ENCODE data around the gene ZNF658.
"Not testable (repeated sequence)": the region's sequence is repeated elsewhere in the genome, so short reads cannot be mapped to it uniquely, and the experiment has no call there.

DNA sequence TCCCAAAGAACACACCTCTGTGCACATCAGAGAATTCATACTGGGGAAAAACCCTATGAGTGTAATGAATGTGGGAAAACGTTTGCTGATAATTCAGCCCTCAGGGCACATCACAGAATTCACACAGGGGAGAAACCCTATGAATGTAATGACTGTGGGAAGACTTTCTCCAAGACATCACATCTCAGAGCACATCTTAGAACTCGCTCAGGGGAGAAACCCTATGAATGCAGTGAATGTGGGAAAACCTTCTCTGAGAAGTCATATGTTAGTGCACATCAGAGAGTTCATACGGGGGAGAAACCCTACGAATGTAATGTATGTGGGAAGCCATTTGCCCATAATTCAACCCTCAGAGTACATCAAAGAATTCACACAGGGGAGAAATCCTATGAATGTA is 19.5 kb downstream of the ZNF658 start:
- not testable (repeated sequence) for TF ChIP-seq POLR2AphosphoS5 (IDR thresholded peaks at IDR 0.05; ENCODE audit: low read depth); CREB1 (CRISPR knock-in tag; IDR thresholded peaks at IDR 0.05; ENCODE audit: low read depth); EZH2 (IDR thresholded peaks at IDR 0.05; ENCODE audit: low read depth, unreplicated experiment)
- TF ChIP-seq, protein P1, sequence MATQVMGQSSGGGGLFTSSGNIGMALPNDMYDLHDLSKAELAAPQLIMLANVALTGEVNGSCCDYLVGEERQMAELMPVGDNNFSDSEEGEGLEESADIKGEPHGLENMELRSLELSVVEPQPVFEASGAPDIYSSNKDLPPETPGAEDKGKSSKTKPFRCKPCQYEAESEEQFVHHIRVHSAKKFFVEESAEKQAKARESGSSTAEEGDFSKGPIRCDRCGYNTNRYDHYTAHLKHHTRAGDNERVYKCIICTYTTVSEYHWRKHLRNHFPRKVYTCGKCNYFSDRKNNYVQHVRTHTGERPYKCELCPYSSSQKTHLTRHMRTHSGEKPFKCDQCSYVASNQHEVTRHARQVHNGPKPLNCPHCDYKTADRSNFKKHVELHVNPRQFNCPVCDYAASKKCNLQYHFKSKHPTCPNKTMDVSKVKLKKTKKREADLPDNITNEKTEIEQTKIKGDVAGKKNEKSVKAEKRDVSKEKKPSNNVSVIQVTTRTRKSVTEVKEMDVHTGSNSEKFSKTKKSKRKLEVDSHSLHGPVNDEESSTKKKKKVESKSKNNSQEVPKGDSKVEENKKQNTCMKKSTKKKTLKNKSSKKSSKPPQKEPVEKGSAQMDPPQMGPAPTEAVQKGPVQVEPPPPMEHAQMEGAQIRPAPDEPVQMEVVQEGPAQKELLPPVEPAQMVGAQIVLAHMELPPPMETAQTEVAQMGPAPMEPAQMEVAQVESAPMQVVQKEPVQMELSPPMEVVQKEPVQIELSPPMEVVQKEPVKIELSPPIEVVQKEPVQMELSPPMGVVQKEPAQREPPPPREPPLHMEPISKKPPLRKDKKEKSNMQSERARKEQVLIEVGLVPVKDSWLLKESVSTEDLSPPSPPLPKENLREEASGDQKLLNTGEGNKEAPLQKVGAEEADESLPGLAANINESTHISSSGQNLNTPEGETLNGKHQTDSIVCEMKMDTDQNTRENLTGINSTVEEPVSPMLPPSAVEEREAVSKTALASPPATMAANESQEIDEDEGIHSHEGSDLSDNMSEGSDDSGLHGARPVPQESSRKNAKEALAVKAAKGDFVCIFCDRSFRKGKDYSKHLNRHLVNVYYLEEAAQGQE (IDR thresholded peaks at IDR 0.05; ENCODE audit: unreplicated experiment), result not testable (repeated sequence)
- TF ChIP-seq, protein P2, sequence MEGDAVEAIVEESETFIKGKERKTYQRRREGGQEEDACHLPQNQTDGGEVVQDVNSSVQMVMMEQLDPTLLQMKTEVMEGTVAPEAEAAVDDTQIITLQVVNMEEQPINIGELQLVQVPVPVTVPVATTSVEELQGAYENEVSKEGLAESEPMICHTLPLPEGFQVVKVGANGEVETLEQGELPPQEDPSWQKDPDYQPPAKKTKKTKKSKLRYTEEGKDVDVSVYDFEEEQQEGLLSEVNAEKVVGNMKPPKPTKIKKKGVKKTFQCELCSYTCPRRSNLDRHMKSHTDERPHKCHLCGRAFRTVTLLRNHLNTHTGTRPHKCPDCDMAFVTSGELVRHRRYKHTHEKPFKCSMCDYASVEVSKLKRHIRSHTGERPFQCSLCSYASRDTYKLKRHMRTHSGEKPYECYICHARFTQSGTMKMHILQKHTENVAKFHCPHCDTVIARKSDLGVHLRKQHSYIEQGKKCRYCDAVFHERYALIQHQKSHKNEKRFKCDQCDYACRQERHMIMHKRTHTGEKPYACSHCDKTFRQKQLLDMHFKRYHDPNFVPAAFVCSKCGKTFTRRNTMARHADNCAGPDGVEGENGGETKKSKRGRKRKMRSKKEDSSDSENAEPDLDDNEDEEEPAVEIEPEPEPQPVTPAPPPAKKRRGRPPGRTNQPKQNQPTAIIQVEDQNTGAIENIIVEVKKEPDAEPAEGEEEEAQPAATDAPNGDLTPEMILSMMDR (conservative IDR thresholded peaks at IDR 0.05; ENCODE audit: low read depth in 2 of 2), result not testable (repeated sequence)
